ENCODE measurements around the gene GRPEL1. TPM values are rescaled to one million over a fixed set of nuclear protein-coding genes. Genes with fewer than 3 reads are reported as not detected.

GRPEL1 gene
- total and polyA plus RNA-seq, 2 donors (not counting 1 experiment from before 2014, with no cell fraction given): 16.3 to 42.7 TPM

- DNase-seq (ENCODE audit: low read depth in 2 of 2): peak in 1 of 2 donors; percentile 42
- TF ChIP-seq EZH2 (IDR thresholded peaks at IDR 0.05; ENCODE audit: low read length, missing control alignments) (no peak), CTCF (conservative IDR thresholded peaks at IDR 0.05 in 1 of 2, IDR thresholded peaks at IDR 0.05 in 1 of 2; ENCODE audit: low read depth in 1 of 2, low read length in 2 of 2) (no peak)
- no peaks in the 10 kb centered on the region for H3K36me3 ChIP-seq (ENCODE audit: control insufficient read depth, insufficient read depth, low read length)
- H3K4me3 ChIP-seq (replicated peaks in 1 of 4; ENCODE audit: control extremely low read depth in 1 of 4, insufficient read depth in 1 of 4, low read depth in 3 of 4, low read length in 4 of 4): peak overlapping the region in 1 of 4 experiments; percentile 23
- H2AFZ ChIP-seq (ENCODE audit: low read length): peak overlapping the region; percentile 14
- no peaks in the 10 kb centered on the region for H4K20me1 ChIP-seq (ENCODE audit: control insufficient read depth, extremely low read depth, insufficient read depth, low read length)
- H3K9me3 ChIP-seq (ENCODE audit: control insufficient read depth, insufficient read depth, low read depth, low read length): no peaks in the 10 kb centered on the region
- no peak overlapping the region for H3K27ac ChIP-seq (ENCODE audit: insufficient read depth, low read length)
- peak overlapping the region; percentile 75 for H3K4me2 ChIP-seq (ENCODE audit: extremely low read depth, insufficient read depth, low read length)
- no peaks in the 10 kb centered on the region for H3K4me1 ChIP-seq (ENCODE audit: control insufficient read depth, extremely low read depth, insufficient read depth, low read length)
- no peaks in the 10 kb centered on the region for H3K27me3 ChIP-seq (ENCODE audit: control insufficient read depth, insufficient read depth, low read length)
- no peak overlapping the region for H3K9ac ChIP-seq (ENCODE audit: insufficient read depth, low read length)
- no peaks in the 10 kb centered on the region for H3K79me2 ChIP-seq (ENCODE audit: control insufficient read depth, insufficient read depth, low read length)
These were observed 27.1 kb upstream of the GRPEL1 start for GRCh38 chr4:7094916-7095315.

- no peaks in the 10 kb centered on the region for H4K20me1 ChIP-seq (ENCODE audit: control insufficient read depth, extremely low read depth, insufficient read depth, low read length)
- no peak overlapping the region for H3K4me3 ChIP-seq (replicated peaks in 1 of 4; ENCODE audit: control extremely low read depth in 1 of 4, insufficient read depth in 1 of 4, low read depth in 3 of 4, low read length in 4 of 4)
- no peak overlapping the region for H3K9ac ChIP-seq (ENCODE audit: insufficient read depth, low read length)
- H3K4me1 ChIP-seq (ENCODE audit: control insufficient read depth, extremely low read depth, insufficient read depth, low read length): no peaks in the 10 kb centered on the region
- H3K27me3 ChIP-seq (ENCODE audit: control insufficient read depth, insufficient read depth, low read length): no peaks in the 10 kb centered on the region
- H3K4me2 ChIP-seq (ENCODE audit: extremely low read depth, insufficient read depth, low read length): no peak overlapping the region
- H3K9me3 ChIP-seq (ENCODE audit: control insufficient read depth, insufficient read depth, low read depth, low read length): no peaks in the 10 kb centered on the region
- DNase-seq (ENCODE audit: low read depth in 2 of 2): no peak
- no peak for TF ChIP-seq EZH2 (IDR thresholded peaks at IDR 0.05; ENCODE audit: low read length, missing control alignments)
- TF ChIP-seq CTCF (conservative IDR thresholded peaks at IDR 0.05 in 1 of 2, IDR thresholded peaks at IDR 0.05 in 1 of 2; ENCODE audit: low read depth in 1 of 2, low read length in 2 of 2): no peak
- no peak overlapping the region for H3K27ac ChIP-seq (ENCODE audit: insufficient read depth, low read length)
- no peak overlapping the region for H2AFZ ChIP-seq (ENCODE audit: low read length)
- H3K79me2 ChIP-seq (ENCODE audit: control insufficient read depth, insufficient read depth, low read length): no peaks in the 10 kb centered on the region
- no peaks in the 10 kb centered on the region for H3K36me3 ChIP-seq (ENCODE audit: control insufficient read depth, insufficient read depth, low read length)
These were observed 24.2 kb upstream of the GRPEL1 start for GRCh38 chr4:7092026-7092425.

GRCh38 chr4:7089213-7089986 is 21.5 kb upstream of the GRPEL1 start:
- Histone ChIP-seq H3K36me3 (ENCODE audit: control insufficient read depth, insufficient read depth, low read length) (no peaks in the 10 kb centered on the region), H4K20me1 (ENCODE audit: control insufficient read depth, extremely low read depth, insufficient read depth, low read length) (no peaks in the 10 kb centered on the region), H3K4me1 (ENCODE audit: control insufficient read depth, extremely low read depth, insufficient read depth, low read length) (no peaks in the 10 kb centered on the region), H3K4me3 (replicated peaks in 1 of 4; ENCODE audit: control extremely low read depth in 1 of 4, insufficient read depth in 1 of 4, low read depth in 3 of 4, low read length in 4 of 4) (no peak overlapping the region), H3K4me2 (ENCODE audit: extremely low read depth, insufficient read depth, low read length) (no peak overlapping the region), H3K27me3 (ENCODE audit: control insufficient read depth, insufficient read depth, low read length) (no peaks in the 10 kb centered on the region), H3K27ac (ENCODE audit: insufficient read depth, low read length) (no peak overlapping the region), H2AFZ (ENCODE audit: low read length) (no peak overlapping the region), H3K79me2 (ENCODE audit: control insufficient read depth, insufficient read depth, low read length) (no peaks in the 10 kb centered on the region), H3K9me3 (ENCODE audit: control insufficient read depth, insufficient read depth, low read depth, low read length) (no peaks in the 10 kb centered on the region), H3K9ac (ENCODE audit: insufficient read depth, low read length) (no peak overlapping the region)
- no peak for DNase-seq (ENCODE audit: low read depth in 2 of 2)
- no peak for TF ChIP-seq CTCF (conservative IDR thresholded peaks at IDR 0.05 in 1 of 2, IDR thresholded peaks at IDR 0.05 in 1 of 2; ENCODE audit: low read depth in 1 of 2, low read length in 2 of 2)
- no peak for TF ChIP-seq EZH2 (IDR thresholded peaks at IDR 0.05; ENCODE audit: low read length, missing control alignments)

Measured in fibroblast of lung (primary cell).